Activated T-cell treated with anti-CD3 and anti-CD28 coated beads for 1 hour (primary cell): ENCODE measurements around the gene TRAF3.

Experiments used
- DNase-seq: peaks from one replicate; pipeline ENCODE4 v3.0.0-alpha.2; 2020; ENCODE audit warnings: low read depth

TRAF3 gene

DNA sequence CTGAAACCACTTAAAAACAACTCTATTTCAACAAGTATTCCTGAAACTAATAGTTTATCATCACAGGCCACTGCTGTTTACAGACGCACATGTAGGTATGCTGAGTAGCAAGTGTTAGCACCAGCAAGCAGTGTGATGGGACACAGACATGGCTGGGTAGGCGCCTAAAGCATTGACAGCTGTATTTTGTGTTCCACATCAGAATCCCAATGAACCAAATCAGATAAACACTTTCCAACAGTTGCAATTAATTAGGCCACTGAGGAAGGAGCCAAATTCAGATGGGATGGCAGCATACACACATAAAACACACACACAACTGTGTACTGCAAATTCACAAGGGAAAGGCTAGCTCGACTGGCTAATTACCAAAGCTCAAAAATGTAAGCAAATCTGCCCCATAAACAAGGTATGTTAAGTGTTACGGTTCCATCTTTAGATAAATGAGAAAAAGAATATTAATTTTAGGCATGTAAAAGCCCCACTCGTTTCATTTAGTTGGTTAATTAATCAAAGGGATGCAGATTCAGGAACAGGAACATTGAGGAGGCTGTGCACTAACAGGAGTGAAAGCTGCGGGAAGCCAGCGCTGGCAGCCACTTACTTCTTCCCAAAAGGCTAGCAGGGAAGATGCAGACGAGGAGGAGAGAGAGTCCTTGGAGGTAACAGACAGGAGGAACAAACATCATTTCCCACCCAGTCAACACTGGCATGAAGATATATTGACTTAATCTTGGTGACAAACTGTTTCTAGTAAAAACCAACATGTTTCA, 178.6 kb downstream of the TRAF3 start:
- DNase-seq: no peak

DNA sequence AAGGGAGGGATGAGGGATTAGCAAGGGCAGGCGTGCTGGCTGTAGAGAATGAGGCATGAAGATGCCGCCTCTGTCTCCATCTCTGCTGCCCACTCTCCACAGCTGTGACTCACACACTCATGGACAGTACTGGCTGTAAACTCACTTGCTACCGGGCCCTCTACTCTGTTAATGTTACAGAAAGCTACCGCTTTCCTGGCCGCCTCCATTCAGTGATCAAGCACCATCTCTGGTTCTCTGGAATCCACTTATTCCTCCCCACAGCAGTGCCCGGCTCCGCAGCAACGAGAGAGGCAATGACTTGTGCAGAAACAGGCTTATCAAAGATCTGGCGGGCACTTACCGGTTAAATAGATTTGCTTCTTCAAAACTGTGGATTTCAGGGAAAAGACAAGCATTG, 180.0 kb downstream of the TRAF3 start:
- DNase-seq: no peak

DNA sequence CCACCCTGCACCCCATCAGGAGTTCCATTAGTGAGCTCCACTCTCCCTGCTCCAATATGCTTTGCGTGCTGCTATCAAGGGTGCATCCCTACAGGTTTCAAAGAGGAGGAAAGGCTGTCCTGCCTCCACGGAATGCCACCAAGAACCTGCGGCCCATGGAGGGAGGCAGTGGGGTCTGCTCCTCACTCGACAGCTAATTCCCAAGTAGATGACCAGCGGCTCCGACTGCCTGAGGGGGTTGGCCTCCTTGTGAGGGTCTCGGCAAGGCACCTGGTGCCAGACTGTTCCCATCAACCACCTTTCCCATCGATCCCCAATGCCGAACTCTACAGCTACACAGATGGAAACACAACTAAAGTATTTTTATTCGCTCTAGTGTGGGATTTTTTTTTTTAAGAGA, 181.2 kb downstream of the TRAF3 start:
- no peak for DNase-seq
